Hematopoietic multipotent progenitor cell treated with erythropoietin and hydrocortisone succinate and interleukin-3 and kit ligand, for 15 days (in vitro differentiated cells): ENCODE measurements around the gene VWF.

Experiments
- DNase-seq: peaks from one replicate; pipeline ENCODE4 v3.0.0-alpha.2; 2015; ENCODE audit warnings: low spot score

Gene VWF

DNA sequence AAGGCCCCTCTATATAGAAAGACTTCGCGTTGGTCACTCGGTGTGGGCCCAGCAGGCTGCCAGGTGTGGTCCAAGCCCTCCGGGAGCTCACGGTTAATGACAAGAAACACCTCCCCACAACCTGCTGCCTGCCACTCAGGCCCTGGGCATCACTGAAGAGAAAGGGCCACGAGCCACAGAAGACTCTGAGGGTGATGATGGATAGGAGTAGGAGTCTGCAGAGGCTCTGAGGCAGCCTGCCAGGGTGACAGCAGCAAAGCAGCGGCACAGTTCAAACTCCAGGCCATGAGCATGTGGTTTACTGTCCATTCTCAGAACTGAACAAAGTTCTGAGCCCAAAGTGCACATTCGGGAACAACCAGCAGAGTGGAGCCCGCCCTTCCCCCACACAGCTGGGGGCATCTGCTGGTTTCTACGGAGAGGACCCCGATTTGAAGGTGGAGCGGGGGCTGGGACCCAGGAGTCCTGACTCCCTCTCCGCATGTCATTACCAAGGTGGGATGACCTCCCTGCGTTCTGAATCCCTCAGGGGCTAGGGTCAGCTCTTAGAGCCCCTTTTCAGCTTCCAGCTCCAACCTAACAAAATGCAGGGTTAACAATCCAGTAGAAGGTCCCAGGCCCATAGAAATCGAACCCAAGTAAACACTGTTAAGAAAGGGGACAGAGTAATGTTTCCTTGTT, 65.8 kb downstream of the VWF start:
- DNase-seq: no peak

DNA sequence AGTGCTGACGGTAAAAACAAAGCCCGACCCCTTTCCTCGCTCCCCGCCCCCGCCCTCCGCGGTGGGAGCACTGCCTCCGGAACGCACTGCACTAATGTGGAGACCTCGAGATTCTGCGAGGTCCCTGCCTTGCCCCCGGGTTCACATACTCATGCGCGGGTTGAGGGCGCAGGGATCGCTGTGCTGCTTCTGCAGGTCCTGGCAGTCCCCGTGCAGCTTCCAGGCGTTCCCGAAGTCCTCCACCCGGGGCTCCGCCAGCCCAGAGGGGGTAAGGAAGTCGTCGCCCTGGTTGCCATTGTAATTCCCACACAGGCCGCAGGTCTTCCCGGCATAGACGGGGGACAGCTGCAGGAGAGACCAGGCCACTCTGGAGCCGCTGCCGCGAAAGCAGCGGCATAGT, 66.8 kb downstream of the VWF start:
- no peak for DNase-seq

DNA sequence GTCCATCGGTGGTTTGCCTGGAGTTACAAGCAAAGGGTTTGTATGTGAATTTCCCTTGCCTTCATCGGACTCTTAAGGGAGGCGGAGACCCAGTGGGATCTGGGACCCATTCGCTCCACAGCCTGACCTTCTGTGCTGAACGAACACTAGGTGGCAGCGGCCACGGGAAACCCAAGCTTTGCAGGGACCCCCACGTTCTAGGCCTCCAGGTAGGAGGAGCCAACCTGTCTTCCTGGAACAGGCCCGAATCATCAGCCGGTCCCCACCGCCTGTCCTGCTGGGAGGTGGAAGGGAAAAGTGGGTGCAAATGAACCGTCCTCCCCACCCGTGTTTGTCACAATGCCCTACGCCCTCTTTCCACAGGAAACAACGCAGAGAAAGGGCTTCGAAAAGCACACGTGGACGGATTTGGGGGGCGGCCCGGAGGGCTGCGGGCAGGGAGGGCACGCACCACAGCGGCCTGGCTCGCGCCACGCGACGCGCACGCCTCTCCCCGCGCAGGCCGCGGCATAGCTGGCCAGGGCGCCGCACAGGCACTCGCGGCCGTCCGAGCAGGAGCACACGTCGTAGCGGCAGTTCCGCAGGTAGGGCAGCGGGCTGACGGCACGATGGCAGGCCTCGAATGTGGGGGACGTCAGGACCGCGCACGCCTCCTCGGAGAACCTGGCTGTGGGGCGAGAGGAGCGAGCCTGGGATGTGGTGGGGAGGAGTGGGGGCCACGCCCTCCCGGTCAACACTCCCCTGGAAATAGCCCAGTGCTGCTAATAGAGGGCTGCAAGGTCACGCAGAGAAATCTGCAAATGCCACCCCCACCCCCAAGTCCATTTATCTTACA, 67.8 kb downstream of the VWF start:
- no peak for DNase-seq

DNA sequence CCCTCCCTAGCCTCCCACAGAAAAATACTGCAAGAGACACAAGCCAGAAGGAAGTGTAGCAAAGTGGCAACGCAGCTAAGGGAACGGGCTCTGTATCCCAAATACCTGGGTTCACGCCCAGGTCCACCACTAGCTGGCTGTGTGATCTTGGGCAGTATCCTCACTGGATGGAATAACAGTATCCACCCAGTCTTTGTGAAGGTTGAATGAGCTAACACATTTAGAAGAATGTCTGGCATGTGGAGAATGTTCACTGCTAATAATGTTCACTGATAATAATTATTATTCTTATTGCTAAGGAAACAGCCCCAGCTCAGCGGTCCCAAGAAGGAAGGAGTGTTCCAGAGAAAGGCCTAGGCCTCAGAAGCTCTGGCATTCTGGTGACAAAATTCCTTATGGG, 70.9 kb downstream of the VWF start:
- no peak for DNase-seq

DNA sequence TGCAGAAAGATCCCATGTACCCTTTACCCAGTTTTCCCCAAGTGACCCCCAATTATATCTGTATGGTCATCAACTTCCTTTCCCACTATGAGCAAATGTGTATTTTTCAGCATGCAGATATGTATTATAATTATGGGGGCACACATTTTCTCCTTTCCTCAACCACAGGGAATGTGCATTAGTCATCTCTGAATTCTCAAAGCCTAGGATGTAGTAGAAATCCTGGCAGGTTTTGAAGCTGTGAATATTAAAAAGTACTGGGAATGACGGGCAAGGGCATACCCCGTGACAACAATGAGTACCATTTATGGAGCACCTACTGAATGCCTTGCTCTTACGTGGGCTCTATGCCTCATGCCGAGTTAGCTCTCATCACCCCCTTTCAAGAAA, 71.5 kb downstream of the VWF start:
- no peak for DNase-seq

DNA sequence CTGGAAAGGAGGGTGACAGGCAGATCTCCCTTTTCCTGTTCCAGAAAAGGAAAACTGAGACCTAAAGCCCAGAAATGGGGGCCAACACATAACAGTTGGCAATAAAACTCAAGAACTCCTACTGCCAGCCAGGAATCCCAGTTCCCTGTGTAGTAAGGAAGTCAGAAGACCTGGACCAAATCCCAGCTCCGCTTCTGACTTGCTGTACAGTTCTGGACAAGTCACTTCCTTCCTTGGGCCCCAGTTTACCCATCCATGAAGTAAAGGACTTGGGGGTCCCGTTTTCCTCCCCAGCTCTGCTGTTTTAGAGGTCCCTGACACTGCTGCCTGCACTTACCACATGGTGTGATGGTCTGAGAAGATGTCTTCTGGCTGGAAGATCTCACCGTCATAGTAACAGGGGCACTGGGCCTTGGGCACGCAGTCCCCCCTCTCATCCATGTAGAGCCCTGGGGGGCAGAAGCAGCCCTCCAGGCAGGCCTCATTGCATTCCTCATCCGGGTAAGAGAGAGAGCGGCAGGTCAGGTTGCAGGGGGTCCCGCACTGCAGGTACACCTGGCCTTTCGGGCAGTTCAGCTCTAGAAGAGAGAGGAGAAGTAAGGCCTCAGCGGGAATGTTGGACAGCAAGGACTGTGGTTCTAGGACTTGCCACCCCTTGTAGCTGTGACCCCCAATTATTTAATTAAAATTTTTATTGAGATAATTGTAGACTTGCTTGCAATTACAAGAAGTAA, 72.1 kb downstream of the VWF start:
- no peak for DNase-seq

DNA sequence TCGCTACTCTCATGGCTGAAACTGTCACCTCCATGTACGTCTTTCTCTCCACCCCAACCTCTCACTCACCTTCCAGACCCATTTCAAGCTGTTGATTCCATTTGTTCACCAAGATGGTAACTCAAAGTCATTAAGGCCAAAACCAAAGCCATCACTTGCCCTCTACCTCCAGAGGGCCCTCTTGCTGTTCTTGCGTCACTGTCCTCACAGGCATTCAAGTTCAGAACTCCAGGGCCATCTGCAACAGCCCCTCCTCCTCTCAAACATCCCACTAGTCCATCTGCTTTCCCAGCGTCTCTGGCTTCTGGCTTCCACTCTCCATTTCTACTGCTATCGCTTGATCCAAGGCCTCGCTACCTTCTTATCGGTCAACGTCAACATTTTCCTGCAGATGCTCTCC, 74.5 kb downstream of the VWF start:
- DNase-seq: no peak

DNA sequence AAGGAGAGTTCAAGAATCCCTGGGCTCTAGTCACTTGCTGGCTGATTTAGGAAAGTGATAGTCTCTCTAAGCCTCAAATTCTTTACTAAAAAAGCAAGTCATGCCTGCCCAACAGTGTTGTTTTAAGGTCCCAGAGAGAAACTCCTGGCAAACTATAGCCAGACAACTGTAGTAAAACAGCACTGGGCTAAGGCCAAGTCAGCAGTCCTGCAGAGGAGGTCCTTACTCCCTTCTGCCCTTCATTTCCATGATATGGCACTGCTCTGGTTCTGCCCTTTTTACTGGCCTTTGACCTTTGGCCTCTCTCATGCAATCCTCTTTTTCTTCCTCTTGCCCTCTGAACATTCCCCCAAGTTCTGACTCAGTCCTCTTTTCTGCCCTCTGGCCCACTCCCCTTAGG, 74.9 kb downstream of the VWF start:
- no peak for DNase-seq

DNA sequence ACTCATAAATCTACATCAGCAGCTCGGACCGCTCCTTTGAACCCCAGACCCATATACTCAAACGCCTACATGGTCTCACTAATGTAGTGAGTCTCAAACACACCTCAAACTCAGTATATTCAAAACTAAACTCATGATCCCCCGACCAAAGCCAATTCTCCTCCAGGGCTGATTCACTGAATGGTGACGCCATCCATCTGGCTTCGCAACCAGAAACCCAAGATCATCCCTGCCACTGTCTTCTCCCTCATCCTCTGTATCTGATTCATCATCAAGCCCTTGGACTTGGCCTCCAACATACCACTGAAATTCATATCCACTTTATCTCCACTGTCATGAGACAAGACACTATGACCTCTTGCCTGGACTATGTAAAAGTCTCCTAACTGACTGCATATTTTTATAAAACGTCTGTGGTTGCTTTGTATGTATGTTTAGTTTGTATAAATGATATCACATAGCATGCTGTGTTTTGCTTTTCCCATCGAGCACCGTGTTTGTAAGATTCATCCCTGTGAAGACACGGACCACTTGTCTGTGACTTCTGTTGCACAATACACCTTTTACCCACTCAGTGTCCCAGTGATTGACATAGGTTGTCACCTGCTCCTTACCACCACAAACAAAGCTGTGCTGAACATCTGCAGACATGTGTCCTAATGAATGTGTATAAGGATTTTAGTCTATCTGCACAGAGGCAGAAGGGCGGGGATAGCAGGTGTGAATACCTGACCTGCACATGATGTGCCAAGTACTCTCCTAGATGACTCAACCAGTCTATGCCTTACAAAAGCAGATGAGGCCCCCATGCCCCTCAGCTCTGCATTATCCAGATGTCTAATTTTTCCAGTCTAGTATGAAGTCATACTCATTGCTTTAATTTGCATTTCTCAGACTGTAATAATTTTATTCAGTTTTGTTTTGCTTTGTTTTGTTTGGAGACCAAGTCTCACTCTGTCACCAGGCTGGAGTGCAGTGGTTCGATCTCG, 76.9 kb downstream of the VWF start:
- no peak for DNase-seq

DNA sequence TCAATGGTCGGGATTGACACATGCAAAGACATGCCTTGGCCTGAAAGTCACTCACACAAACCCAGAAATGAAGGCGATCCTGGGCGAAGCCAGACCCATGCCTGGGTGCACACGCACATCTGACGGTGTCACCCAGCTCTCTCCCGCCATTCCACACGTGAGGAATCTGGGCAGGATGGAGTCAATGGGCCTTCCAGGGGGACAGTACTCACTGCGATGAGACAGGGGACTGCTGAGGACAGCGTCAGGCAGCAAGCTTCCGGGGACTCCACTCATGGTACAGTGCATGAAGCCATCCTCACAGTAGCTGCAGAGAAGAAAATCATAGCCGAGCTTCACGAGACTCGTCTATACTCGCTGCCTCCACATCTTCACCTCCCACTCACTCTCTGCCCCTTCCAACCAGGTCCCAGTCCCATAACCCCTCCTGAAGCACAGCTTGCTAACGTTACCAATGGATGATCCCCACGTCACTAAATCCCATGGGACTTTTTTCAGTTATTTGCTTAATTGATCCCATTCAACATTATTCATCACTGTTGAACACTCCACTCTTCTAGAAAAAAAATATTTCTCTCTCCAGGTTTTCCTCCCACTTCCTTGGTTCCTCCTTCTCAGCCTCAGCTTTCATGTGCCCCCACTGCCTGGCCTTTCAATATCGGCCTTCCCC, 77.8 kb downstream of the VWF start:
- no peak for DNase-seq

DNA sequence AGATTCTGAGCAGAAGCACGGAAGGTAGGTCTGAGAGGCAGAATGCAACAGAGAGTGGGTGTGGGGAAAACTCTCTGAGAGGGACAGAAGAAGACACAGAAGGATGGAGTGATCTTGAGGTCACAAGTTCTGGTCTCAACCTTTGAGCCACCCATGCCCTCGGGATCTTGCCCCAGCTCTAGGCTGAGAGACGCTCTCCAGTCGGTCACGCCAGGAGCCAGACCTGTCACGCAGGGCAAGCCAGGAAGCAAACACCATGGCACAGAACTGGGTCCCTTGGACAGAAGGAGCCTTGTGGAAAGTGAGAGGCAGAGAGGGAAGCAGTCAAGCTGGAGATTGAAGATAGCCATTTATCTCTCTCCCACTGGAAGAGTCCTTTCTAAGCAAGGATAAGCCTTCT, 79.0 kb downstream of the VWF start:
- DNase-seq: no peak

DNA sequence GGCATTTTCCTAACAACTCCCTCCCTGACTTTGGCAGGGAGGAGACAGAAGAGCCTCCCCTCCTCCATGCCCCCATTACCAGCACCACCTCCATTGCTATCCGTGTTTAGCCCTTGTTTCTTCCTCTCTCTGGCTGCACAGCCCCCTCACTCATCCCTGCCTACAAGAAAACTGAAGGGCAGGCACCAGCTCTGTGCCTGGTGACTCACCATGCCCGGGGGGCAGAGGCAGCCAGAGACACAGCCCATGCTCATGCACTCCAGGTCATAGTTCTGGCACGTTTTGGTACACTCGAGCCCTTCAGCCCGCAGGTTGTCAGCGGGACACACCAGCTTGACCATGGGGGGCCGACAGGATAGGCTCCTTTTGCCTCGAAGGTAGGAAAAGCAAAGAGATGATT, 80.4 kb downstream of the VWF start:
- DNase-seq: no peak

DNA sequence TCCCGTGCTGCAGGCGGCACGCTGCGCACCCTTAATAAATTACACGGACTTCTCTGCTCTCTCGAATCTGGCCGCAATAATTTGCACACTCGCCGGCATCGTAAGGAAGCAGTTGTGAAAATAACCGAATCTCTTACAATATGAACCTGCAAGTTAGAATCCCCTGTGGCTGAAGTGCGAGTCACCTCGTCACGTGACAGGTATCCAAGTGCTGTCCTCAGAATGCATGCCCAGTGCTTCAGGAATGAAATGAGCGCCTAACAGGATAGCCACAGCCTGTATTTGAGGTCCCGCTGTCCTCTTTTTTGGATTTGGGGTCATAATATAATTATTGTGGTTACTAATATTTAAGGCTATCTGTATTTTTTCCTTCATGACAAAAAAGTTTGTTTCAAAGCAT, 82.0 kb downstream of the VWF start:
- DNase-seq: no peak

DNA sequence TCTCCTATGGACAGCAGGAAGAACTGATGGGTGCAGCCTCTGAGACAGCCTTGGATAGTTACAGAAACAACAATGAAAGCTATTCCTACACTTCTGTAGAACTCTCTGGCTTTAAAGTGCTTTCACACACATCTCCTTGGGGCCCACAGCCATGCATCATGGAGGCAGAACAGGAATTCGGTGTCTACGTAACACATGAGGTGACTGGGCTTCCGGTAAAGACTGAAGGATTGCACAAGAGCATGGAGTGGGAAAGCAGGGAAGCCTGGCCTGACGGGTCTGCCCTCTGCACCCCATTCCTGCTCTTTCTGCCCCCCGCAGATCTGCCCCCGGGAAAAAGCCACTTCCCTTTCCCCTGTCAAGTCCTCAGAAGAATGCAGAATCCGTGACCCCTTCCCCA, 82.6 kb downstream of the VWF start:
- DNase-seq: no peak

DNA sequence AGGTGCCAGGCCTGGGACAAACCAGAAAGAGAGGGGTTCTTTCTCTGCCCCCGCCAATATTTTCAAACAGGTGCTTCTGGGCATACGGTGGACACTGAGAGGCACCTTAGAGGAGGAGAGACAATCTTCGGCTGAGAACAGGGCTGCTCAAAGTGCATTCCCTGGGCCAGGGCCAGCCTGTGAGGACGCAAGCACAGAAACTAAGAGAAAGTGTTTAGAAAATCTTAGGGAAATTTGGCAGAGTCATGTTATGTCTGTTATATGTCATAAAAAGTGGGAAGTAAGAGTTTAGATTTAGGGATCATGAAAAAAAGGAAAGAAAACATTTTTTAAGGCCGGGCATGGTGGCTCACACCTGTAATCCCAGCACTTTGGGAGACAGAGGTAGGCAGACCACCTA, 83.7 kb downstream of the VWF start:
- no peak for DNase-seq

DNA sequence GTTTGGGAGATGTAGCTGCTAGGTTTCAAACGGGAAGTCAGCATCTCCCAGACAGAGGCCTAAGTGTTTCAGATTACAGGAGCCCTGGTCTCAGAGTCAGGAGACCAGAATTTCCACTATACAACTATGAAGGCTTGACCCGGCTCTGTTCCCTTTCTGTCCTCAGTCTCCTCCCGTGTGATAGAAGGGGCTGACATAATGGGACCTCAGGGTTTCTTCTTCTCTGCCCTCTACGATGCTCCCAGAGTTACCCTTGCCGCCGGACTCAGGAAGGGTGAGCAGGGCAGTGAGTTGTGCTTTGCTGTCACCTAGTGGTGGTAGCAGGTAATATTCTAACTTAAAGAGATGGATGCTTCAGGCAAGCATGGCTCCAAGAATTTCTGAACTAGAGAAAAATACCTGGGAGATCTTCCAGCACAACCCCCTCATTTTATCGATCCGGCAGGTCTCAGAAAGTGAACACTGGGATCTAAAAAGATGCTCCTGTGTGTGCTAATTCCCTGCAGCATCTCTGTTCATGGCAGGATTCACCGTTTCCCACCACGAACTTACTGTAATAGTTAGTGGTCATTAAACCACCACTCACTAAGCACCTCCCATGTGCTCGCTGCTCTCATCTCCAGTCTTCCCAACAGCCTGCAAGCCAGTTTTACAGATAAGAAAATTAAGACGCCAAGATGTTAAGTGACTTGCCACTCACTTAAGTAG, 84.4 kb downstream of the VWF start:
- peak; percentile 48 for DNase-seq

DNA sequence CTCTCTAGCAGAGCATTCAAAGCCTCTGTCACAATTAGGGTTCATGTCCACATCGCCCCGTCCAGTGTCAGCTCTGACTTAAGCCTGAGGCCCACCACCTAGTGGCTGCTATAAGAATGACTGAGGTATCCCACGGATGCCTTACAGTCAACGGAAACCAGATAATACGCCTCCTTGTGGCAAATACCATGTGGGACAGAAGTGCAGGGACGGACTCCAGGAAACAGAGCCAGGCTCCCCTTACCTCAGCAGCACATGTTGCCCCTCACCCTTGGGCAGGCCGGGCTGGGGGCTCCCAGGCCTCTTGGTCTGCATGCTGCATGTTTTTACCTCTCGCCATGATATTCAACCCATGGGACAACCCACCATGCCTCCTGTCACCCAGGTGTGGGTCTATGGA, 86.3 kb downstream of the VWF start:
- peak; percentile 54 for DNase-seq

DNA sequence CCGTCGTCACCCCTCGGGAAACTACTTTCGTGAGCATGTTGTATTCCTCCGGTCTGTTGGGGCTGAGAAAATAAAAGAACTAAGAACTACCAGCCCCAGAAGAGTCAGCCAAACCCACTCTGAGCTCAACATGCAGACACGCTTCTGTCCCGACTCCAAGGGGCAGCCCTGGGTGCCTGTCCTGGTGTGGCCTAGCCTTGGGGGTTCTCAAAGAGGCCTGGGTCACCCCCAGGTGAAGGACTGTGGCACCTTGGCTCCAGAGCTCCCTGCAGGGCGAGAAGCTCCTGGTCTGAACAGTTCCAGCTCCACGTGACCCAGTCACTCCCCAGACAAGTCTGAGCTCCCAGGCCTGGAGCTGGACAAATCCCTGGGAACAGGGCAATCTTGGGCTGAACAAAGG, 87.0 kb downstream of the VWF start:
- no peak for DNase-seq

DNA sequence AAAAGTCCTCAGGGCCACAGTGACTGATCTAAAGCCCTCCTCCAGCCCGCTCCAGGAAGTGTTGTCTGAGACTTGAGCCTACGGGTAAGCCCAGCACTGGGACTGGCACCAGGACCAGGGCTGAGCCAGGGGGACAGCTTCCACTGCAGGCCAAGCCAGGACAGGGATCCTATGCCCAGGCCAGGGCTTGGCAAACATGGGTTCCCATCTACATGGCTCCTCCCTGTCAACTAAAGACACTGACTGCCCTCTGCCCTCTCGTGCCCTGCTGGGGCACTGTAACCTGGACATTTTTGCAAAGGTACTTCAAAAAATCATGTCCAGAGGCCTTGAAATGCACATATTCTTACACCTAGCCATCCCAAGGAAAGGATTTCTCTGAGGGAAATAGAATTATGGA, 88.0 kb downstream of the VWF start:
- no peak for DNase-seq

DNA sequence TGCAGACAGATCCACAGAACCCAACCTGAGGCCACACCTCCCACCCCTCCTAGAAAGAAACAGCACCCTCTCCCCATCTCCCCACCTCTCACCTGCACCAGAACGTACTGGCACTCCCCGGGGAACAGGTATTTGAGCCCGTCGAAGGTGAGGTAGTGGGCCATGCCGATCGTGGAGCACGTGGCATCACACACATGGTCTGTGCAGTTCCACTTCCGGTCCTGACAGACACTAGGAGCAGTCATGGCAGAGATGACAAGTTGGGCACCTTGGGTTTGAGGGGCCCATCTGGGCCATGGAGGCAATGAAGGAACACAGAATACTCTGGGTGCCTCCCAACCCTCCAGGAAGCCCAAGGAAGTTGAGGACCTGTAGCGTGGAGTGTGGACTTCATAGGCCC, 89.9 kb downstream of the VWF start:
- DNase-seq: no peak

DNA sequence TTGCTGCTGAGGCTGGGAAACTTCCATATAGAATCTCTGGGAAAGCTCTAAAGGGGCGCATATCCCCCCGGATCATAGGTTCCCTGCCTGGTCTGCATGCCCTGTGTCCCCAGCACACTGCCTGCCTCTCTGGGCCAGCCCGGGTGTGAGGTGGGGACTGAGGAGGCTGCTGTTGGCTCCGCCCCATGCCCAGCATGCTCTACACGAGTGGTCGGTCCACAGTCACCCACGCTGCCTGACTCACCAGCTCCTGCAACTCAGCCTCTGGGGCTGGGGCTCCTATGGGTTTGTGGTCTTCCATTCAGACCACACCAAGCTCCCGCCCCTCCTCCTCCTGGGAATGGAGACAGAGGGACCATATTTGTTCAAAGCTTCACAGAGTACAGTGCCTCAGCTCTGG, 90.9 kb downstream of the VWF start:
- no peak for DNase-seq
